HUES6 (cell line): ENCODE measurements around the gene RCOR1.

Experiments used
- H3K27ac ChIP-seq: 2 replicates; pipeline ENCODE4 v1.7.0; 2013; ENCODE audit warnings: low read depth, mild to moderate bottlenecking, low read length, inconsistent platforms
- H3K27me3 ChIP-seq: 2 replicates; pipeline ENCODE4 v1.6.1; 2013; ENCODE audit warnings: low read length; ENCODE audit not compliant: control insufficient read depth, insufficient read depth
- H3K36me3 ChIP-seq: 2 replicates; pipeline ENCODE4 v1.6.1; 2013; ENCODE audit warnings: low read length; ENCODE audit not compliant: control insufficient read depth, insufficient read depth
- H3K4me1 ChIP-seq: 2 replicates; pipeline ENCODE4 v1.6.1; 2013; ENCODE audit warnings: low read length; ENCODE audit not compliant: control insufficient read depth, insufficient read depth
- H3K4me3 ChIP-seq: 2 replicates; pipeline ENCODE4 v1.5.1; 2013; ENCODE audit warnings: low read depth, low read length
- H3K9ac ChIP-seq: one replicate; pipeline ENCODE4 v1.6.1; 2013; ENCODE audit warnings: mild to moderate bottlenecking, low read length
- H3K9me3 ChIP-seq: 2 replicates; pipeline ENCODE4 v1.6.1; 2013; ENCODE audit warnings: low read depth, low read length; ENCODE audit not compliant: control insufficient read depth, insufficient read depth

RCOR1 gene

DNA sequence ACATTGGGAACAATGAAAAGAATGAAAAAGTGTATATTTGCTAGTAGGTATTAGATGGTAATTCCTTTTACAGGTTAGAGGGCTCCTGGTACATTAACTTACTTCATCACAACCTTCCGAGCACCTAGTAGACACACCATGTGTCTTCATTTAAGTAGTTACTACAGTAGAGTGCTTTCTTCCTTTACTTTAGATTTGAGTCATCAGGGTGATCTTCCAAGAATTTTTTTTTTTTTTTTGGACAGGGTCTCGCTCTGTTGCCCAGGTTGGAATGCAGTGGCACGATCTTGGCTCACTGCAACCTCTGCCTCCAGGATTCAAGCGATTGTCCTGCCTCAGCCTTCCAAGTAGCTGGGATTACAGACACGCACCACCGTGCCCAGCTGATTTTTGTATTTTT is 105.1 kb downstream of the RCOR1 start:
- Histone ChIP-seq H3K27me3 (no peaks in the 10 kb centered on the region), H3K9ac (no peak overlapping the region), H3K27ac (no peak overlapping the region), H3K36me3 (peaks cover 18% of the 10 kb centered on the region), H3K4me1 (peaks cover 24% of the 10 kb centered on the region), H3K4me3 (no peak overlapping the region), H3K9me3 (no peaks in the 10 kb centered on the region; the same call in 1 of the 2 replicates)

DNA sequence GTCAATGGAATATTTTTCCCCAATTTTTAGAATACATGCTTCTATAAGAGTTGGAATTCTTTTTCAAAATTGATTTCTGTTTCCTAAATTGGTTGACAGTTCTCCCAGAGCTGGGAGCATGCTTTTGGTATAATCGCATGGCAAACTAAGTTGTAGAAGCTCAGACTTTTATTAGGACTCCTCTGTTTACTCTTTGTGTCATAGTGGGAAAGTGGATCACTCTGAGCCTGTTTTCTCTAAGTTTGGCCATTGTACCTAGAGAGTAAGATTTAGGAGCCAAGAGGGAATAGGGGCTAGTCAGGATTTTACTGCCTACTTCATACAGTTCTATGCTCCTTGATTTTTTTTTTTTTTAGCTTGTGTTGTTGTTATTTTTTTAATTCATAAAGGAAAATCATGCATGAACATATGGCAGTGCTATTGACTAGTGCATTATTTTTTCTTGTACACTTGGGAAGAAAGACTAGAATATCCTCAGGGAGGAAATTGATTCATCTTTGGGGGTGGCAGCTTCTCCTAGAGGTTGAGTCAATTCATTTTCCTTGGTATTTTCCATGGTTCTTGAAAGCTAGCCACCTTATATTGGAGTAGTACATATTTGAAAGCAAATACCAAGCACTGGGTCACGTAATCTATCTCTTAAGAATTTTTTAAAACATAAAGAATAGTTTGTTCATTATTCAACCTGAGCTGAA is 107.1 kb downstream of the RCOR1 start:
- Histone ChIP-seq H3K27ac (no peak overlapping the region), H3K36me3 (peaks cover 34% of the 10 kb centered on the region), H3K4me1 (peaks cover 16% of the 10 kb centered on the region; the same call in 1 of the 2 replicates), H3K4me3 (no peak overlapping the region), H3K27me3 (no peaks in the 10 kb centered on the region), H3K9me3 (peaks cover 3% of the 10 kb centered on the region), H3K9ac (no peak overlapping the region)

DNA sequence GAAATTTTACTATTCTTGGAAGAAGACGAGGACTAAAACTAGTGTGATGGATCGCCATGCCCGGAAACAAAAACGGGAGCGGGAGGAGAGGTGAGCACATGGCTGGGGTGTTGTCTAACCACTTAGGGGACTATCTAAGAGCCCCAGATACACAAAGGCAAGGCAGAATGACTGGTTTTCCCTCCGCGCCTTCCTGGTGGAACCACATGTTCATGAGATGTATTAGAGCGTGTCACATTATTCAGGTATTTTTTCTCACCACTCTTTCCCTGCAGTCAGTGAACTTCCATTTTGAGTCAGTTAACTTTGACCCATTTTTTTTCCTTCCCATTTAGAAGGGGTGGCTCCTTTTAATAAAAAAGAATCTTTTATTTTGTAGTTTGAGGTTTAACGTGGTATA is 116.0 kb downstream of the RCOR1 start:
- Histone ChIP-seq H3K27ac (no peak overlapping the region), H3K9me3 (peaks cover 11% of the 10 kb centered on the region), H3K4me3 (no peak overlapping the region), H3K4me1 (no peaks in the 10 kb centered on the region), H3K9ac (no peak overlapping the region), H3K27me3 (no peaks in the 10 kb centered on the region), H3K36me3 (peaks cover 55% of the 10 kb centered on the region)

DNA sequence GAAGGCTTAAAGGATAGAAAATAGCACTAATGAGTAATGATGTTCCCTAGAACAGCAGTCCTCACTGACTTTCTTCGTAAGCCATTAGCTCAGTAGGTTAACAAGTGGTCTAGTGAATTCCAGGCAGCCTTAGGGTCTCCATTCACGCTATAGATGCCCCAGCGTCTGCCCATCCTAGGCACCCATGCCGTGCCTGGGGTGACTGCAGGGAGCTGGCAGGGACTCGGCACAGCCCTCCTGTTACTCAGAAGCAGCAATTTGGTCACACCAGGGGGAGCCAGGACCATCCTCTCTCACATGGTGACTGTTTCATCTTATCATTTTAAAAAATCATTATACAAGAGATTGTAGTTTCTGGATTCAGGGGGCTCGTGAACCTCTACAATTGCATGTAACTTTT is 118.8 kb downstream of the RCOR1 start:
- Histone ChIP-seq H3K9ac (no peak overlapping the region), H3K27me3 (no peaks in the 10 kb centered on the region), H3K4me3 (no peak overlapping the region), H3K36me3 (peaks cover 60% of the 10 kb centered on the region), H3K27ac (no peak overlapping the region), H3K9me3 (no peaks in the 10 kb centered on the region), H3K4me1 (no peaks in the 10 kb centered on the region)

DNA sequence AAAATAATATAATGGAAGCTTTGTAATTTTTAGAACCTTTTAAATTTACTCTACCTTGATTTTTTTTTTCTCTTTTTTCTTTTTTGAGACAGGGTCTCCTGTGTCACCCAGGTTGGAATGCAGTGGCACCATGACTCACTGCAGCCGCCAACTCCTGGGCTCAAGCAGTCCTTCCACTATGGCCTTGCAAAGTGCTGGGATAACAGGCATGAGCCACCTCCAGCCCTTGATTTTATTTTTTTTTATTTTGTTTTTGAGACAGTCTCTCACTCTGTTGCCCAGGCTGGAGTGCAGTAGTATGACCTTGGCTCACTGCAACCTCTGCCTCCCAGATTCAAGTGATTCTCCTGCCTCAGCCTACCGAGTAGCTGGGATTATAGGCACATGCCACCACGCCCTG is 119.5 kb downstream of the RCOR1 start:
- H3K27ac ChIP-seq, result no peak overlapping the region
- H3K4me1 ChIP-seq, result no peaks in the 10 kb centered on the region
- H3K27me3 ChIP-seq, result no peaks in the 10 kb centered on the region
- peaks cover 60% of the 10 kb centered on the region for H3K36me3 ChIP-seq
- H3K9me3 ChIP-seq, result no peaks in the 10 kb centered on the region
- H3K4me3 ChIP-seq, result no peak overlapping the region
- no peak overlapping the region for H3K9ac ChIP-seq

DNA sequence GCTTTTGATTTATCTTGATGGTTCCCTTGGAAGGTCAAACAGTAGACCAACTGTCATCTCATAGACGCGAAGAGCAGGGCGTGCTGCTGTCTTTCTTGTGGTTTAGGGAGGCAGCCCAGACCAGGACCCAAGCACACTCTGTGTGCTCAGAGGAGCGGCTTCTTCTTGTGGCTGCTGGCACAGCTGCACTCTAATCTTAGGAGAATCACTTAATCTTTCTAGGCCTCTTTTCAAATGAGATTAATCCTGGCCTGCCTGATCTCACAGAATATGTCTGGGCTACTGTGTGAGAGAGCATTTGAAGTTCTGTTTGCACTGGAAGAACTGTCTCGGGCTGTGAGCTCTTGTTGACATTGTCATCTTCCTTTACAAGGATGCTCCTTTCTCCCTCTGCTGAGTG is 124.8 kb downstream of the RCOR1 start:
- Histone ChIP-seq H3K36me3 (peaks cover 62% of the 10 kb centered on the region), H3K27ac (no peak overlapping the region), H3K27me3 (no peaks in the 10 kb centered on the region), H3K4me1 (peaks cover 3% of the 10 kb centered on the region; the same call in 1 of the 2 replicates), H3K9ac (no peak overlapping the region), H3K4me3 (no peak overlapping the region), H3K9me3 (no peaks in the 10 kb centered on the region)

DNA sequence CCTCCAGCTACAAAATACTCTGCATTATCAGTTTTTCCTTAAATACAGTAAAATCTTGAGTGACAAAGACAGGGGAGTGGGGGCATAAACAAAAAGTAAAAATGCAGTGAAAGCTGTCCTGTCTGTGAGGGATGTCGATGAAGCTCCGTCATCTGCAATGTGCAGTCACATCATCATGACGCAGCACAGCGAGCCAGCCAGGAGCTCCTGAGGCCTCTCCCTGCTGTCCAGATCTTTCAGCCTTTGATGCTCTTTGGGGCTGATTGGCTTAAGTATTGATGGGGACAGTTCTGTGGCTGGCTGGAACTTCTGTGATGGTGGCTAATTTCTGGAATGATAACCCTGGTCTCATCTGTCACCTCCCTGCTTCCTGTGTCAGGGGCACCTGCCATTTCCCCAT is 130.2 kb downstream of the RCOR1 start:
- Histone ChIP-seq H3K4me3 (no peak overlapping the region), H3K27ac (no peak overlapping the region), H3K4me1 (peaks cover 17% of the 10 kb centered on the region), H3K36me3 (peaks cover 85% of the 10 kb centered on the region), H3K27me3 (no peaks in the 10 kb centered on the region), H3K9ac (no peak overlapping the region), H3K9me3 (no peaks in the 10 kb centered on the region)

DNA sequence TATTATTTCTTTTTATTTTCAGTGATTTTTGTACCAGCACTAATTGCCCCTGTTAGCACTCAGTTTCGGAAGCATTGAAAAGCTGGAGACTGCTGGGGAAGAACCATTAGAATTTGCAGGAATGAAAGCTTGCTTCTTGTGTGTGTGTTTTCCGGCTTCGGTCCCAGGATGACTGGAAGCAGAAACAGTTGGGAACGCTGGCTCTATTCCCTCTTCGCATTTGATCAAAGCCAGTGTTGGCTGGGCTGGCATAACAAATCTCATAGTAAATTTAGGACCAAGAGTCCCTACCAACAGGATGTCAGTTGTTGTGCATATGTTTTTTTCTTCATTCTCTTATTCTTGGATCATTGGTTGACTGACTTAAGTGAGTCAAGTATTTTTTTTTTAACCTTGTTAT is 131.2 kb downstream of the RCOR1 start:
- peaks cover 88% of the 10 kb centered on the region for H3K36me3 ChIP-seq
- H3K4me3 ChIP-seq, result no peak overlapping the region
- H3K27me3 ChIP-seq, result no peaks in the 10 kb centered on the region
- H3K9me3 ChIP-seq, result no peaks in the 10 kb centered on the region
- H3K27ac ChIP-seq, result no peak overlapping the region
- H3K4me1 ChIP-seq, result peaks cover 19% of the 10 kb centered on the region
- no peak overlapping the region for H3K9ac ChIP-seq

DNA sequence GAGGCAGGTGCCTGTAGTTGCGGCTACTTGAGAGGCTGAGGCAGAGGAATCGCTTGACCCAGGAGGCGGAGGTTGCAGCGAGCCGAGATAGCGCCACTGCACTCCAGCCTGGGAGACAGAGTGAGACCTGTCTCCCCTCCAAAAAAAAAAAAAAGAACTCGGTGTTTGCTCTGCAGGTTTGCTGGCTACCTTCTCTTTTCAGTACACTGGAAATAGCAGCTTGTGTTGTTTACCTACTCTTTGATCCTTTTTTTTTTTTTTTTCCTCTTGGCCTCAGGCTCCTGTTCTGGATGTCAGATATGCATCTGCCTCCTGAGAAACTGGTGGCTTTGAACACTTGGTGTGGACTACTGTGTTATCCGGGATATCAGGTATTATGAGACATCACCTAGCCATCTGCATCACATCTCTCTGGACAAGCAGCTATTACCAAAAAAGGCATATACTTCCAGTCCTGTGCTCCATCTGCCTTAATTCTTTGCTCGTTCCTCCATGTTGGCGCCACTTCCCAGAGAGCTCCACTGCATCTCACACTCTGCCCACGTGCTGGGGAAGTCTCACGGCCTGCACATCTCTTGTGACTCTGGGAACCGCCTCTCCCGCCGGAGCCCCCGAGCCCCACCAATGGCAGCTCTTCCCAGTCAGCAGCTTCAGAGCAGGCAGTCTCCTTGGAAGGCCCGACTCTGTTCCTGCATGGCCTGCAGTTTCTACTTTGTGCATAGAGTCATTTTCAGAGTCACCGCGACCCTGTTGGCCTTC is 133.9 kb downstream of the RCOR1 start:
- no peaks in the 10 kb centered on the region for H3K9me3 ChIP-seq
- peaks cover 88% of the 10 kb centered on the region for H3K36me3 ChIP-seq
- H3K9ac ChIP-seq, result no peak overlapping the region
- H3K4me1 ChIP-seq, result peaks cover 19% of the 10 kb centered on the region
- no peak overlapping the region for H3K4me3 ChIP-seq
- no peak overlapping the region for H3K27ac ChIP-seq
- no peaks in the 10 kb centered on the region for H3K27me3 ChIP-seq

DNA sequence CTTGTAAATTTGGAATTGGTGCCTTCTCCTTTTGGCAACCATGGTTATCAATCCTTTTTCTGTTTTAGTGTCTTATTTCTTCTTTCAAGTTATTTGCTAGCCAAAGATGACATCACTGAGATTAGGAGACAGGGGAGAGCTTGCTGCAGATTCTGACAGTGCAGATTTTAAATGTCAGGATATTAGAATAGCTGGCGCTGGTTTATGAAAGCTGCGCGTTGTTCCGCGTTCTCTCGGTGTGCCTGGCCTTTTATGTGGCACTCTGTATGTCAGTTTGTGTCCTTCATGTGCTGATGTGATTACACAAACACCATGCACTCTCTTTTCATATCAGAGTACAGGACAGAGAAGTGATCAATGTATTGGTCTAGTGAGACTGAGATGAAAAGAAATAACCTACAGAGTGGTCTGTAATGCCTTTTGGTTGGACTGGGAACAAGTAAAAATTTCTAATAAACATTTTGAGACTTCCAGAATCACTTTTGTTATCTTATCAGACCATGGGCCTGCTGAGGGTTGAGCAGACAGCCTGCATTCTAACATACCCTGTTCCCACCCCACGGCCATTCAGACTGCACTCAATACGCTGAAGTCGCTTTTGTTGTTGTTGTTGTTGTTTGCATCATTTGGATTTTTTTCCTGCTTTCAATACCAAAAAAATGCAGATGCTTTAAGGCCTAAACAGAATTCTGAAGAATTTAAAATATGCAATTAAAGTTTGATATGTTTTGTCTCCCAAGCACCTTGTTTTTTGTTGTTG is 135.1 kb downstream of the RCOR1 start:
- Histone ChIP-seq H3K9me3 (no peaks in the 10 kb centered on the region), H3K4me1 (peaks cover 14% of the 10 kb centered on the region), H3K27ac (no peak overlapping the region), H3K36me3 (peaks cover 82% of the 10 kb centered on the region), H3K9ac (no peak overlapping the region), H3K4me3 (no peak overlapping the region), H3K27me3 (no peaks in the 10 kb centered on the region)

DNA sequence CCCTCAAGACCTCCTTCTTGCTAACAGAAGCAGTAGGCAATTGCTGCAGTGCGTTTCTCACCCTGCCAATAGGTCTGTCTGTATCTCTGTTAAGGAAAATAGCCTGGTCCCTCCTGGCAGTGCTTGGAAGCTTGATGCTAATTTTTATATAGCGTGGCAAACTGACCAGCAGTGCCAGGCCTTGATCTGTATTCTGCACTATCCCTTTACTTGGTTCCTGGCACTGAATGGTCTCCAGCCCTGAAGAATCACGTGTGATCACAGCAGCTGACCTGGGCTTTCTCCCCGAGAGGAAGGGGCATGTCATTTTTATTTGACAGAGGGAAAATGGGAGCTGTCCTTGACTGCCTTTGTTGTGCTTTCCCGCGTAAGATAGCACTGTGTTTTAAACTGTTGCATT is 136.1 kb downstream of the RCOR1 start:
- H3K4me3 ChIP-seq, result no peak overlapping the region
- no peak overlapping the region for H3K9ac ChIP-seq
- H3K27me3 ChIP-seq, result no peaks in the 10 kb centered on the region
- H3K4me1 ChIP-seq, result peaks cover 5% of the 10 kb centered on the region; the same call in 1 of the 2 replicates
- H3K36me3 ChIP-seq, result peaks cover 76% of the 10 kb centered on the region
- H3K27ac ChIP-seq, result no peak overlapping the region
- H3K9me3 ChIP-seq, result no peaks in the 10 kb centered on the region
